Hepatocyte (in vitro differentiated cells): ENCODE data around the gene FRAS1.

Experiments used
- EZH2 ChIP-seq: fragments of 200-600 bp; sonication (generic); IDR thresholded peaks from 2 replicates; pipeline ENCODE4 v1.6.1; 2016; ENCODE audit warnings: antibody characterized with exemption, mild to moderate bottlenecking, borderline replicate concordance
- EZH2phosphoT487 ChIP-seq: fragments of 200-600 bp; sonication (generic); IDR thresholded peaks from one replicate; pipeline ENCODE4 v1.6.1; 2018; ENCODE audit warnings: antibody characterized with exemption, mild to moderate bottlenecking, low read depth, moderate library complexity; ENCODE audit not compliant: unreplicated experiment, severe bottlenecking
- TF ChIP-seq, protein P1 (sequence below): fragments of 200-600 bp; sonication (generic); IDR thresholded peaks from 2 replicates; pipeline ENCODE4 v1.5.1; 2016; ENCODE audit warnings: antibody characterized with exemption, mild to moderate bottlenecking; ENCODE audit not compliant: poor library complexity

DNA sequence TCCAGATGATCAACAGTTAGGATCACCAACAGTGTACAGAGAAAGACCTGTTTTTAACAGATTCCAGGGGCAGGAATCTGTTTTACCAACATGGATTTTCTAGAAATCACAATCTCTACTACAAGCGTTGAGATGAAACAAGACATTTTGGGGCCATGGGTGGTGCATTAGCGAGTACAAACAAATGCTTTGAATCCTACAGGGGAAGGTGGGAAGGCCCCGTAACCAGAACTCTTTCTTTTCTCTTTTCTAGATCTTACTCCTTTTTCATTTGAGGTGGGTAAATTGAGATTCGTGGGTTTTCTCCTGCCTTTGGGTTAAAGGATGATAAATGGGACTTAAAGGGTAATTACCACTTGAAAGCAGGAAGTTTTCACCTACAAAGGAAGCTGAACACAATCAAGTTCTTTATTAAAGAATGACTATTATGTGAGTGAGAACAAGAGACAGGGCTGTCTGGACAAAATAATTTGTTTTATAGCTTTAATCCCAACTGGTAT lies 304.5 kb downstream of the FRAS1 start:
- TF ChIP-seq, protein P1, sequence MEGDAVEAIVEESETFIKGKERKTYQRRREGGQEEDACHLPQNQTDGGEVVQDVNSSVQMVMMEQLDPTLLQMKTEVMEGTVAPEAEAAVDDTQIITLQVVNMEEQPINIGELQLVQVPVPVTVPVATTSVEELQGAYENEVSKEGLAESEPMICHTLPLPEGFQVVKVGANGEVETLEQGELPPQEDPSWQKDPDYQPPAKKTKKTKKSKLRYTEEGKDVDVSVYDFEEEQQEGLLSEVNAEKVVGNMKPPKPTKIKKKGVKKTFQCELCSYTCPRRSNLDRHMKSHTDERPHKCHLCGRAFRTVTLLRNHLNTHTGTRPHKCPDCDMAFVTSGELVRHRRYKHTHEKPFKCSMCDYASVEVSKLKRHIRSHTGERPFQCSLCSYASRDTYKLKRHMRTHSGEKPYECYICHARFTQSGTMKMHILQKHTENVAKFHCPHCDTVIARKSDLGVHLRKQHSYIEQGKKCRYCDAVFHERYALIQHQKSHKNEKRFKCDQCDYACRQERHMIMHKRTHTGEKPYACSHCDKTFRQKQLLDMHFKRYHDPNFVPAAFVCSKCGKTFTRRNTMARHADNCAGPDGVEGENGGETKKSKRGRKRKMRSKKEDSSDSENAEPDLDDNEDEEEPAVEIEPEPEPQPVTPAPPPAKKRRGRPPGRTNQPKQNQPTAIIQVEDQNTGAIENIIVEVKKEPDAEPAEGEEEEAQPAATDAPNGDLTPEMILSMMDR = no peak
- TF ChIP-seq EZH2 = no peak
- no peak for TF ChIP-seq EZH2phosphoT487
